OCI-LY1 (cell line): Measurements from ENCODE around the gene GGPS1.

Experiments used
- EZH2 ChIP-seq: fragments of 200-600 bp; sonication (generic), shearing (Covaris generic); IDR thresholded peaks from 2 replicates; pipeline ENCODE4 v1.8.0; 2017; ENCODE audit warnings: borderline replicate concordance, mixed run types, mild to moderate bottlenecking, antibody characterized with exemption, low read length, moderate library complexity, mixed read lengths
- TF ChIP-seq, protein P1 (sequence below): fragments of 200-600 bp; sonication (generic), shearing (Covaris generic); IDR thresholded peaks from 2 replicates; pipeline ENCODE4 v1.5.1; 2017; ENCODE audit warnings: mild to moderate bottlenecking, antibody characterized with exemption, low read length, moderate library complexity, mixed read lengths

DNA sequence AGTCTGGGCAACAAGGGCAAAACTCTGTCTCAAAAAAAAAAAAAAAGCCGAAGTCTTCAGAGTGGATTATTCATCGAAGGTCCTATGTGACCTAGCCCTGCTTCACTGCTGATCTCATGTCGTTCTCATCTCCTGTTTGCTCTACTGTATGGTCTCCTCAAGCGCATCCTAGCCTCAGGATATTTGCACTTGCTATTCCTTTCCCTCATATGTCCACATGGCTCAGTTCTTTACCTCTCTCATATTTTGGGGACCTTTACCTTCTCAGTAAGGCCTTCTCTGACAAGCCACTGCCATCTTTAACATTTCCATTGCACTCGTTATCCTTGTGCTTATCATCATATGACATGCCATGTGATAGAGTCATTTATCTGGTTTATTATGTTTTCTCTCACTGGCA is 41.4 kb downstream of the GGPS1 start:
- TF ChIP-seq, protein P1, sequence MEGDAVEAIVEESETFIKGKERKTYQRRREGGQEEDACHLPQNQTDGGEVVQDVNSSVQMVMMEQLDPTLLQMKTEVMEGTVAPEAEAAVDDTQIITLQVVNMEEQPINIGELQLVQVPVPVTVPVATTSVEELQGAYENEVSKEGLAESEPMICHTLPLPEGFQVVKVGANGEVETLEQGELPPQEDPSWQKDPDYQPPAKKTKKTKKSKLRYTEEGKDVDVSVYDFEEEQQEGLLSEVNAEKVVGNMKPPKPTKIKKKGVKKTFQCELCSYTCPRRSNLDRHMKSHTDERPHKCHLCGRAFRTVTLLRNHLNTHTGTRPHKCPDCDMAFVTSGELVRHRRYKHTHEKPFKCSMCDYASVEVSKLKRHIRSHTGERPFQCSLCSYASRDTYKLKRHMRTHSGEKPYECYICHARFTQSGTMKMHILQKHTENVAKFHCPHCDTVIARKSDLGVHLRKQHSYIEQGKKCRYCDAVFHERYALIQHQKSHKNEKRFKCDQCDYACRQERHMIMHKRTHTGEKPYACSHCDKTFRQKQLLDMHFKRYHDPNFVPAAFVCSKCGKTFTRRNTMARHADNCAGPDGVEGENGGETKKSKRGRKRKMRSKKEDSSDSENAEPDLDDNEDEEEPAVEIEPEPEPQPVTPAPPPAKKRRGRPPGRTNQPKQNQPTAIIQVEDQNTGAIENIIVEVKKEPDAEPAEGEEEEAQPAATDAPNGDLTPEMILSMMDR = no peak
- no peak for TF ChIP-seq EZH2
